GM23248 (cell line): ENCODE results near the gene NXF2B. TPM values are rescaled to one million over a fixed set of nuclear protein-coding genes. Genes with fewer than 3 reads are reported as not detected.
"Not testable (repeated sequence)": the region's sequence is repeated elsewhere in the genome, so short reads cannot be mapped to it uniquely, and the experiment has no call there.

Source experiments
- DNase-seq: peaks from one replicate; pipeline ENCODE4 v3.0.0-alpha.2; 2015
- H2AFZ ChIP-seq: fragments of 200-600 bp; sonication (generic); 2 replicates; pipeline ENCODE4 v1.6.1; 2016; ENCODE audit warnings: antibody characterized with exemption
- H3F3A ChIP-seq: fragments of 200-600 bp; sonication (generic); 2 replicates; pipeline ENCODE4 v1.6.1; 2016; ENCODE audit warnings: mild to moderate bottlenecking, antibody characterized with exemption, mixed run types; ENCODE audit not compliant: insufficient read depth
- H3K27ac ChIP-seq: fragments of 200-600 bp; sonication (generic); 2 replicates; pipeline ENCODE4 v1.5.1; 2016; ENCODE audit warnings: mild to moderate bottlenecking
- H3K27me3 ChIP-seq: fragments of 200-600 bp; sonication (generic); replicated peaks from 2 replicates; pipeline ENCODE4 v1.6.1; 2016; ENCODE audit warnings: mild to moderate bottlenecking; ENCODE audit not compliant: insufficient read depth
- H3K36me3 ChIP-seq: fragments of 200-600 bp; sonication (generic); 2 replicates; pipeline ENCODE4 v1.6.1; 2016; ENCODE audit warnings: low read depth, mild to moderate bottlenecking
- H3K4me1 ChIP-seq: fragments of 200-600 bp; sonication (generic); 2 replicates; pipeline ENCODE4 v1.6.1; 2016; ENCODE audit warnings: mild to moderate bottlenecking; ENCODE audit not compliant: insufficient read depth
- H3K4me2 ChIP-seq: fragments of 200-600 bp; sonication (generic); one replicate; pipeline ENCODE4 v1.6.1; 2016; ENCODE audit warnings: mild to moderate bottlenecking; ENCODE audit not compliant: unreplicated experiment
- H3K4me3 ChIP-seq: fragments of 200-600 bp; sonication (generic); 2 replicates; pipeline ENCODE4 v1.5.1; 2016; ENCODE audit warnings: mild to moderate bottlenecking
- H3K79me2 ChIP-seq: fragments of 200-600 bp; sonication (generic); 2 replicates; pipeline ENCODE4 v1.6.1; 2016; ENCODE audit warnings: mild to moderate bottlenecking; ENCODE audit not compliant: insufficient read depth
- H3K9ac ChIP-seq: fragments of 200-600 bp; sonication (generic); 2 replicates; pipeline ENCODE4 v1.6.1; 2016; ENCODE audit warnings: mild to moderate bottlenecking
- H3K9me2 ChIP-seq: fragments of 200-600 bp; sonication (generic); 2 replicates; pipeline ENCODE4 v1.6.1; 2016; ENCODE audit warnings: mixed run types, mild to moderate bottlenecking, moderate library complexity; ENCODE audit not compliant: insufficient read depth
- H3K9me3 ChIP-seq: fragments of 200-600 bp; sonication (generic); one replicate; pipeline ENCODE4 v1.6.1; 2017; ENCODE audit warnings: low read depth
- H4K20me1 ChIP-seq: fragments of 200-600 bp; sonication (generic); 2 replicates; pipeline ENCODE4 v1.6.0; 2016; ENCODE audit not compliant: insufficient read depth
- WGBS, 2 experiments: methylation state at CpG; one replicate each; pipeline ENCODE4 v1.1.6; 2015 to 2017; ENCODE audit warnings: low lambda C conversion rate in 2 of 2, low coverage in 1 of 2; ENCODE audit errors: missing lambda C conversion rate in 2 of 2; 5-methylcytosine and 5-hydroxymethylcytosine counted together
- in situ Hi-C: fragments of 300-500 bp; cut with MboI; formaldehyde crosslinking; loops from 2 replicates; pipeline ENCODE4 v1.15.0; 2020
- polyA plus RNA-seq: library from polyadenylated mRNA; unstranded; fragments of >200 nt; fragmentation: Nextera tagmentation; extraction: Ambion mirVana; gene quantifications from 2 replicates; pipeline ENCODE4 v1.2.1, GENCODE V29; 2016
- total RNA-seq: library from RNA; depleted of rRNA; stranded (reverse); fragments of >200 nt; shearing (Covaris generic); gene quantifications from 2 replicates; pipeline ENCODE4 v1.2.3, GENCODE V29; 2014; rRNA removed

NXF2B gene, protein sequence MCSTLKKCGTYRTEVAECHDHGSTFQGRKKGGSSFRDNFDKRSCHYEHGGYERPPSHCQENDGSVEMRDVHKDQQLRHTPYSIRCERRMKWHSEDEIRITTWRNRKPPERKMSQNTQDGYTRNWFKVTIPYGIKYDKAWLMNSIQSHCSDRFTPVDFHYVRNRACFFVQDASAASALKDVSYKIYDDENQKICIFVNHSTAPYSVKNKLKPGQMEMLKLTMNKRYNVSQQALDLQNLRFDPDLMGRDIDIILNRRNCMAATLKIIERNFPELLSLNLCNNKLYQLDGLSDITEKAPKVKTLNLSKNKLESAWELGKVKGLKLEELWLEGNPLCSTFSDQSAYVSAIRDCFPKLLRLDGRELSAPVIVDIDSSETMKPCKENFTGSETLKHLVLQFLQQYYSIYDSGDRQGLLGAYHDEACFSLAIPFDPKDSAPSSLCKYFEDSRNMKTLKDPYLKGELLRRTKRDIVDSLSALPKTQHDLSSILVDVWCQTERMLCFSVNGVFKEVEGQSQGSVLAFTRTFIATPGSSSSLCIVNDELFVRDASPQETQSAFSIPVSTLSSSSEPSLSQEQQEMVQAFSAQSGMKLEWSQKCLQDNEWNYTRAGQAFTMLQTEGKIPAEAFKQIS
- total RNA-seq = not detected in 2 replicates
- not detected in 2 replicates for polyA plus RNA-seq

DNA sequence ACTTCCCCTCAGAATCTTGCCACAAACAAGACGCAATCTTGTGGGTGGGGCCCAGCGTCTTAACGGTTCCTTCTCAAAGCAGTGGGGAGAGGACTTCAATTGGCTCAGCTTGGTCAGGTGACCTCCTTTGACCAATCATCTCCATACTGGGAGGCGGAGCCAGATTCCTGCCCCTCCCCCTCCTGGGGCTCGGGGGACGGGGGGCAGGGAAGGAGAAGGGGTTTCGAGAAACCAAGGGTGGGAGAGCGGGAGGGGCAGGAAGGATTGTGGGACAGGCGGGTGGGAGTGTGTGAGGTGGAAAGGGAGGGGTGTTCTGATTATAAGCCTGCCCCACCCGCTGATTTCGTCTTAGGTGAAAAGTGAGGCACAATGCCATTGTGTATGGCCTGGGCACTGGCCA is at the start of gene NXF2B:
Gene NXF2B (minus strand): TSS at position 101 of the 400 bp plus-strand sequence. CDS start 59,972 bp downstream, outside the sequence.
- H3K9ac ChIP-seq, H3K9me2 ChIP-seq, H3K4me3 ChIP-seq, H3K79me2 ChIP-seq, H2AFZ ChIP-seq, DNase-seq, H3K36me3 ChIP-seq, H3K4me2 ChIP-seq, H4K20me1 ChIP-seq, H3K4me1 ChIP-seq, H3K27me3 ChIP-seq, in situ Hi-C loops, H3K9me3 ChIP-seq, H3K27ac ChIP-seq, H3F3A ChIP-seq: not testable (repeated sequence)
- no CpG with 5 or more reads among the region's 11 CpGs for WGBS, 2 experiments

DNA sequence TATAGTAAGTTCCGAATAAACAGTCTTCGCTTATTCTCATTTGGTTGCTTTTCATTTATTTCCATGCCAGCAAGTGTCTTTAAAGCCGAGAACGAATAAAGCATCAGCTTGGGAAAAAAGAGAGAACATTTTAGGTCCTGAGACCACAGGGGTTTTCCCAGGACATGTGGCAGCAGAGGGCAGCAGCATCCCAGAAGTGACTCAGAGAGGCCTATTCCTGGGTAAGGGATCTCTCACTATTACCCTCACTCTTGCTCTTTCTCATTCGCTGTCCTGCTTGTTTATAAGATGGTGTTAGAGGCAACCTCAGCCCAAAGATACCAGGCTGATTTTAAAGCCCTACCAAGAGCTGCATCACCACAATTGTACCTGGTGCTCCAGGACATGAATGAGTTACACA is 39.0 kb upstream of the NXF2B start:
- H3K9me3 ChIP-seq, H2AFZ ChIP-seq, H4K20me1 ChIP-seq, H3F3A ChIP-seq, H3K27ac ChIP-seq, H3K27me3 ChIP-seq, H3K36me3 ChIP-seq, H3K4me2 ChIP-seq, DNase-seq, H3K4me3 ChIP-seq, H3K9ac ChIP-seq, H3K4me1 ChIP-seq, H3K79me2 ChIP-seq, H3K9me2 ChIP-seq, in situ Hi-C loops: not testable (repeated sequence)
- WGBS, 2 experiments = 0% methylated on average over 1 to 2 of the region's 5 CpGs

DNA sequence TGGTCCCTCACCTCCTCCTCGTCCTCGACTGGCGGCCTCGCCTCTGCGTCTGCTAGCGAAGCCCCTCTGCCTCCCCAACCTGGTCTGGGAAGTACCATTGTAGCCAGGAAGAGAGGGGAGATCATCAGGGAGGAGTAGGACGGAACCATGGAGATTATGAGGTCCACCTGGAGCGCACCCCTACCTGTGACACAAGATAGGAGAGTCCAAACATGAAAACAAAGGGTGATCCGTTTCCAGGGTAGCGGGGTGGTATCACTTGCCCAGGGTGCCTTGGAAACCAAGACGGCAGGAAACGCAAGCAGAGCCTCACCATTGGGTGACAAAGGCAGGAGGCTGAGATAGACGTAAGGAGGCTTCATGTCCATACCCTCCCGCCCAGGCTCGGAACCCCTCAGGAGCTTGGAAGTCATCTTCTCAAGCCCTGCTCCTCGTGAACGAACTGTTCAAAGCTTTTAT is 32.0 kb upstream of the NXF2B start, which contains the start of gene TCP11X2:
Gene TCP11X2 (minus strand): TSS at position 51 of the 459 bp plus-strand sequence.
- H3K9ac ChIP-seq, H3F3A ChIP-seq, in situ Hi-C loops, H3K9me2 ChIP-seq, H3K4me2 ChIP-seq, H3K27ac ChIP-seq, H4K20me1 ChIP-seq, H2AFZ ChIP-seq, H3K4me3 ChIP-seq, H3K36me3 ChIP-seq, DNase-seq, H3K9me3 ChIP-seq, H3K79me2 ChIP-seq, H3K4me1 ChIP-seq, H3K27me3 ChIP-seq: not testable (repeated sequence)
- 40 to 48% methylated on average over 1 to 5 of the region's 17 CpGs for WGBS, 2 experiments

DNA sequence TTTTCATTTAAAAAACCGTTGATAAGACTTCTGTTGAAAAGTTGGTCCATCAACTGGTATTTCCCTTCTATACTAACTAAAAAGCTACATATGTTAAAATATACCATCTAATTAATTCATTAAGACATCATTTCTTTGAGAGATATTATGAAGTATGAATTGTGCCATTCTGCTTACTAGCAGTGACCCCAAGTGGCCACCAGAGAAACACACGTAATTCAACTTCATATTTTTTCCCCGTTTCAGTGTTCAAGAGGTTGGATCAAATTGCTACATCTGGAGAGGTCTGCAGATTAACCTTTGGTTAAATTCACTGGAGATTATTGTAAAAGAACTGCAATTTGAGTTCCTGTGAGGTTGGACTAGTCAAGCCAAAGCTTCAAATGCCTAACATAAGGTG is 30.4 kb upstream of the NXF2B start:
- H3K9me3 ChIP-seq, H3K36me3 ChIP-seq, H3K27ac ChIP-seq, H3K4me1 ChIP-seq, H3K27me3 ChIP-seq, H3K79me2 ChIP-seq, H3K9ac ChIP-seq, H3K4me3 ChIP-seq, in situ Hi-C loops, H3K4me2 ChIP-seq, H3K9me2 ChIP-seq, H3F3A ChIP-seq, DNase-seq, H4K20me1 ChIP-seq, H2AFZ ChIP-seq: not testable (repeated sequence)
- no CpG with 5 or more reads among the region's 3 CpGs for WGBS, 2 experiments

DNA sequence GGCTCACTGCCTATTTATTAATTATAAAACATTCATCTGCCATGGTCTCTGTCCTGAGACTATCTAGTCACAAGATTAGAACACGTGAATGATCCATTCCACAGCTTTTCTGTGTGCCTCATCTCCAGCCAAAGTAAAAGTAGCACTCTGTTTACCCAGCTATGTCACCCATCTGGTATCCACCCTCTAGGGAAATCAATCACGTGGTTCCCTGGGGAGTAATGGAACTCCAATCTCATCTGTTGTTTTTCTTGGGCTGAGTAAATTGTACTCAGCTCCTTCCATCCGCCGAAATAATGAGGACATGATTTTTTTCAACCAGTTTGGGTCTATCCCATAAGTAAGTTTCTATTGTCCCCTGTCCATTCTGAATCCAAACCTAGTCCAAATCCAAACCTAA is 18.8 kb upstream of the NXF2B start:
- in situ Hi-C loops = not testable (repeated sequence)
- WGBS, 2 experiments = no CpG with 5 or more reads among the region's 4 CpGs

DNA sequence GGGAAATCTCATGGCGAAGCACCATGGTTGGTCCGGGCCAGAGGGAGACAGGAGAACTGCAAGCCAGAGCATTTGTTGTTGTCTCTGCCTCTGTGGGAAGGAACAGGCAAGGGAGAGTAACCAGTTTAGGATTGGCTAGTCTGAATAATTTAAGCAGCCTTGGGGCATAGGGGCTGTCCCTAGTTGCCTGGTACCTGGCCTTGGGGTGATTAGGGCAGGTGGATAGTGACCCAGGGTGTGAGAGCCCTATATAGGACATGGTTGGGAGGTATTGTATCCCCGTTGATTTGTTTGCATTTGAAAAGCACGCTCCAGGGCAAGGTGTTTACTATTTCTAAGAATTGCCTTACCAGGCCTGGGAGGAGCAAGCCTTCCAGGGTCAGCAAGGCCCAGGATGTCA is 25.3 kb downstream of the NXF2B start:
- no CpG with 5 or more reads among the region's 4 CpGs for WGBS, 2 experiments

More for the DNA sequence above, 18.8 kb upstream of the NXF2B start:
- not testable (repeated sequence) for H3F3A ChIP-seq, H3K9me3 ChIP-seq, H3K27me3 ChIP-seq, H3K4me2 ChIP-seq, H3K4me1 ChIP-seq, H3K79me2 ChIP-seq, H3K4me3 ChIP-seq, H3K27ac ChIP-seq, DNase-seq, H4K20me1 ChIP-seq, H2AFZ ChIP-seq, H3K9ac ChIP-seq, H3K9me2 ChIP-seq, H3K36me3 ChIP-seq

More for the DNA sequence above, 25.3 kb downstream of the NXF2B start:
- H4K20me1 ChIP-seq, H3K9ac ChIP-seq, H3F3A ChIP-seq, in situ Hi-C loops, H3K27ac ChIP-seq, H3K4me1 ChIP-seq, H3K36me3 ChIP-seq, H3K4me2 ChIP-seq, H3K27me3 ChIP-seq, H3K4me3 ChIP-seq, DNase-seq, H2AFZ ChIP-seq, H3K9me2 ChIP-seq, H3K9me3 ChIP-seq, H3K79me2 ChIP-seq: not testable (repeated sequence)
